Activated effector memory CD4-positive, alpha-beta T cell treated with anti-CD3 and anti-CD28 coated beads, Interleukin-2, amount 50 U/mL, for 16 hours (primary cell): ENCODE data around the gene TMPRSS13.

Experiments used
- DNase-seq: peaks from one replicate; pipeline ENCODE4 v3.0.0-alpha.2; 2020

The TMPRSS13 gene

GRCh38 chr11:117869604-117870003, 59.6 kb downstream of the TMPRSS13 start:
- DNase-seq: no peak

GRCh38 chr11:117868815-117869561, 60.2 kb downstream of the TMPRSS13 start:
- peak; percentile 48 for DNase-seq

DNA sequence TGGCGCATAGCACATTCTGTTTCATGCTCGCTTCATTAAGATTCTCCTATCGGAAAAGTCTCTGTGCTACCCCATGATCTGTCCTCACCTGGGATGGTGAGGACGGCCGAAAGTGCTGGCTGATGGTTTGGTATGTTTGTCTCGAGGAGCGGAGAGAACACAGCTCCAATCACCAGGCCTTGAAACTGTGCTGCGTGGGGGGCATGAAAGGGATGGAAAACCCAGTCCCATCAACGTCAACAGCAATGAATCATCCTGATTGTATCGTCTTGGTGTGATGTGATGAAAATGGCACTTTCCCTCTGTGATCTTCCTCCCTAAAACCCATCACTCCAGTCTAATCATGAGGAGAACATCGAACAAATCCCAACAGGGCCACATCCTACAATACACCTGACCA, 61.1 kb downstream of the TMPRSS13 start:
- DNase-seq: peak; percentile 60

DNA sequence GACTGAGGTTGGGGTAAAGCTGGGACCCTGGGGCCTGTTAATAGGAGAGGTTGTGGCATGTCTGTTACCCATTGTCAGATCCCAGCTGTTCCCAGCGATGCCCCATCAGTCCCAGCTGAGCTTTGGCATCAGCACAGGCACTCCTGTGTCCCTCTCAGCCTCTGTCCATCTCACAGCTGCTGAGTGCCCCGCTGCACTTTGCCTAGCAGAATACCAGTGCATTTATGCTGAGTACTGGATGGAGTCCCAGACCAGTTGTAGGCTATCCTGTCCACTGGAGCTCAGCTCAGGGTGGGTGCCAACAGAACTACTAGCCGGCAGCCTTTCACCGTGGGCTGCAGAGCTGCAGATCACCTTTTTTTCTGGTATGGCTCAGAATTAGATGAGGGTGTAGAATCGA, 62.7 kb downstream of the TMPRSS13 start:
- DNase-seq: peak; percentile 14

GRCh38 chr11:117865546-117865945, 63.7 kb downstream of the TMPRSS13 start:
- peak; percentile 38 for DNase-seq

DNA sequence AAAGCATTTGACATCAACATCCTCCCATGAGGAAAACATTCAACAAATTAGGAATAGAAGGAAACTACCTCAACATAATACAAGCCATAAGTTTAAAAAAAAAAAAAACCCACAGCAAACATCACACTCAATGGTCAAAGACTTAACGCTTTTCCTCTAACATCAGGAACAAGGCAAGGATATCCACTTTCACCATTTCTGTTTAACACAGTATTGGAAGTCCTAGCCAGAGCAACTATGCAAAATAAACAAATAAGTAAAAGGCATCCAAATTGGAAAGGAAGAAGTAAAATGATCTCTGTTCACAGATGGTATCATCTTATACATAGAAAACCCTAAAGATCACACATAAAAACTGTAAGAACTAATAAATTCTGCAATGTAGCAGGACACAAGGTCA, 65.8 kb downstream of the TMPRSS13 start:
- no peak for DNase-seq

GRCh38 chr11:117862753-117863152, 66.4 kb downstream of the TMPRSS13 start:
- DNase-seq: no peak

GRCh38 chr11:117862019-117862725, 67.0 kb downstream of the TMPRSS13 start:
- DNase-seq: peak; percentile 33

GRCh38 chr11:117861151-117862018, 67.8 kb downstream of the TMPRSS13 start:
- peak; percentile 25 for DNase-seq

GRCh38 chr11:117860139-117860538, 69.1 kb downstream of the TMPRSS13 start:
- peak; percentile 46 for DNase-seq

DNA sequence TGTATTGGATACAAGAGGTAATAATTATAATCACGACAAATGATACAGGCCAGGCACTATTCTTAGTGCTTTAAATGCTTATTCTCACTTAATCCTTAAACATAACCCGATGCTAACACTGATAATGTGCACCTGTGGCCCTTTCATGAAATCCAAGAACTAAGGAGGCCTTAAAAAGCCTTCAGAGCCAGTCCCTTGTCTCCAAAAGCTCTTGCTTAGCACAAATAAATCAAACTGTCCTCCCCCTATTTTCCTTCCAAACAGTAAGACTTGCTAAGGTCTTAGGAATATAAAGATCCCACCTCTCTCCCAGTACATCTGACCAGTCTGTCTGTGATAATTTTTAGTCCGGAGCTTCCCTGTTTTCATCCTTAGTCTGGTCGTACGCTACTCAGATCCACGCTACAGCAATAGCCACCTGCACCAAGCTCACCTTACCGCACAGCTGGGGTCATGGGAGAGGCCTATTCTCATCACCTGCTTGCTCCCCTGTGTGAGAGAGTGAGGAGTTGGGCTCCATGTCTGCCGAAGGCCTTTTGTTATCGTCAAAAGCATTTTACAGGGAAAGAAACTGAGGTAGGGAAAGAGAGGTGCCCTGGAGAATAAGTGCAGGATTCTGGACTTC, 69.6 kb downstream of the TMPRSS13 start:
- DNase-seq: no peak

DNA sequence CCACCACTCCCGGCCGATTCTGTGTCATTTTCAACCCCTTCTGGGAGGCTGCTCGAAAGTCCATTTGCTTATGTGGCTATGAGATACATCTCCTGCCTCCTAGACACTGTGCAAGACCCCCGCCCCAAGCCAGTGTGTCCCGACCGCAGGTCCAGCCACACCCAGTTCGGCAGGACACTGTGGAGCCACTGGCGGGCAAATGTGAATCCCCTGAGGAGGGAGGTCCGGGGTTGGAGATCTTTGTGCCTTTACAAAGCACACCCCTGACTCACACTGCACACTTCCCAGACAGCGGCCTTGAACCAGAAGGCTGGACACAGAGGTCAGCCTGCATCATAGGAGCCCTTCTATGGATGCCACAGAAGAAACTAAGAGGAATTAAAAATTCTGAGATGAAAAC, 70.1 kb downstream of the TMPRSS13 start:
- DNase-seq: peak; percentile 55

GRCh38 chr11:117857734-117858414, 71.3 kb downstream of the TMPRSS13 start:
- peak; percentile 27 for DNase-seq

GRCh38 chr11:117855912-117856651, 73.1 kb downstream of the TMPRSS13 start:
- DNase-seq: no peak

- peak; percentile 33 for DNase-seq
These were observed 73.9 kb downstream of the TMPRSS13 start for GRCh38 chr11:117855186-117855845.

GRCh38 chr11:117852309-117852708, 76.9 kb downstream of the TMPRSS13 start:
- no peak for DNase-seq

DNA sequence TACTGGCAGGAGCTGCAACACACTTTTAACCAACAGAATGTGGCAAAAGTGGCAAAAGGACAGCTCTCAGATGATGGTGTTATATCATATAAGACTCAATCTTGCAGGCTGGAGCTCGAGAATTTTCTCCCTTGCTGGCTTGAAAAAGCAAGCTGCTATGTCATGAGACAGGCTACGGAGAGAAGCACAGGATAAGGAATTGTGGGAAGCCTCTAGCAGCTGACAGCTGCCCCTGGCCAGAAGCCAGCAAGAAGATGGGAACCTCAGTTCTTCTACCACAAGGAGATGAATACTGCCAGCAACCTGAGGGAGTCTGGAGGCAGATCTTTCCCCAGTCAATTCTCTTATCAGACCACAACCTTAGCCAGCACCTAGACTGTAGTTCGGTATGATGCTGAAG, 77.3 kb downstream of the TMPRSS13 start:
- DNase-seq: peak; percentile 22

DNA sequence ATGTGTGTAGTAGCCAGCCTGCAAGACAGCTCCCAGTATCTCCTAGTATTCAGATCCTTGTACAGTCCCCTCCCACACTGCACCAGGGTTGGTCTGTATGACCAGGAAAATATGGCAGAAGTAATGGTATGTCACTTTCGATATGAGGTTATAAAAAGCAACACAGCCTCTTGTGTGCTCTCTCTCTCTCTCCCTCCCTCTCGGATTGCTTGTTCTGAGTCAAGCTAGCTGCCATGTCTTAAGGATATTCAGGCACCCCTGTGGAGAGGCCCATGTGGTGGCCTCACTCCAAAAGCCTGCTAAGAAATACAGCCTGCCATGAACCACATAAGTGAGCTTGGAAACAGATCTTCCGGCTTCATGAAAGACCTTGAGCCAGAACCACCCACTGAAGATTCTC, 78.1 kb downstream of the TMPRSS13 start:
- DNase-seq: peak; percentile 17
